Measurements from ENCODE around the gene DNMBP. TPM values are rescaled to one million over a fixed set of nuclear protein-coding genes. Genes with fewer than 3 reads are reported as not detected.

The DNMBP gene
- total RNA-seq, 2 donors from 2014 or later, result 15.5 to 27.9 TPM

DNA sequence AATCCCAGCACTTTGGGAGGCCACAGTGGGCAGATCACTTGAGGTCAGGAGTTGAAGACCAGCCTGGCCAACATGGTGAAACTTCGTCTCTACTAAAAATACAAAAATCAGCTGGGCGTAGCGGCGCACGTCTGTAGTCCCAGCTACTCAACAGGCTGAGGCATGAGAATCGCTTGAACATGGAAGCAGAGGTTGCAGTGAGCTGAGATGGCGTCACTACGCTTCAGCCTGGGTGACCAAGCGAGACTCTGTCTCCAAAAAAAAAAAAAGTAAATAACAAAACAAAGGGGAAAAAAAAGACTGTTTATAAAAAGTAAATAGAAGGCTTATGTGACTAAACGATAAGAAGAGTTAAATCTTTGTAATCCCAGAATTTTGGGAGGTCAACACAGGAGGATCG, 15.0 kb upstream of the DNMBP start:
- TF ChIP-seq, protein P1, sequence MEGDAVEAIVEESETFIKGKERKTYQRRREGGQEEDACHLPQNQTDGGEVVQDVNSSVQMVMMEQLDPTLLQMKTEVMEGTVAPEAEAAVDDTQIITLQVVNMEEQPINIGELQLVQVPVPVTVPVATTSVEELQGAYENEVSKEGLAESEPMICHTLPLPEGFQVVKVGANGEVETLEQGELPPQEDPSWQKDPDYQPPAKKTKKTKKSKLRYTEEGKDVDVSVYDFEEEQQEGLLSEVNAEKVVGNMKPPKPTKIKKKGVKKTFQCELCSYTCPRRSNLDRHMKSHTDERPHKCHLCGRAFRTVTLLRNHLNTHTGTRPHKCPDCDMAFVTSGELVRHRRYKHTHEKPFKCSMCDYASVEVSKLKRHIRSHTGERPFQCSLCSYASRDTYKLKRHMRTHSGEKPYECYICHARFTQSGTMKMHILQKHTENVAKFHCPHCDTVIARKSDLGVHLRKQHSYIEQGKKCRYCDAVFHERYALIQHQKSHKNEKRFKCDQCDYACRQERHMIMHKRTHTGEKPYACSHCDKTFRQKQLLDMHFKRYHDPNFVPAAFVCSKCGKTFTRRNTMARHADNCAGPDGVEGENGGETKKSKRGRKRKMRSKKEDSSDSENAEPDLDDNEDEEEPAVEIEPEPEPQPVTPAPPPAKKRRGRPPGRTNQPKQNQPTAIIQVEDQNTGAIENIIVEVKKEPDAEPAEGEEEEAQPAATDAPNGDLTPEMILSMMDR (IDR thresholded peaks at IDR 0.05), result no peak
- TF ChIP-seq POLR2A (IDR thresholded peaks at IDR 0.05) (no peak), POLR2AphosphoS5 (IDR thresholded peaks at IDR 0.05) (no peak)
- Histone ChIP-seq H3K27ac (no peak overlapping the region), H3K9me3 (no peaks in the 10 kb centered on the region), H3K36me3 (no peaks in the 10 kb centered on the region), H3K27me3 (replicated peaks; ENCODE audit: insufficient read depth) (no peaks in the 10 kb centered on the region), H3K4me1 (replicated peaks) (peaks cover 4% of the 10 kb centered on the region), H3K4me3 (no peak overlapping the region)
- WGBS, result 86% methylated on average over 11 of the region's 11 CpGs
- intact Hi-C loops (cut with DNase I), result no loop called here
- DNase-seq (ENCODE audit: low spot score), result no peak

- TF ChIP-seq POLR2AphosphoS5 (IDR thresholded peaks at IDR 0.05) (no peak), POLR2A (IDR thresholded peaks at IDR 0.05) (no peak)
- TF ChIP-seq, protein P1 (IDR thresholded peaks at IDR 0.05), result no peak
- intact Hi-C loops (cut with DNase I), result no loop called here
- no peaks in the 10 kb centered on the region for H3K36me3 ChIP-seq
- H3K27me3 ChIP-seq (replicated peaks; ENCODE audit: insufficient read depth), result no peaks in the 10 kb centered on the region
- H3K4me1 ChIP-seq (replicated peaks), result peaks cover 4% of the 10 kb centered on the region
- 53% methylated on average over 2 of the region's 2 CpGs for WGBS
- H3K27ac ChIP-seq, result no peak overlapping the region
- no peaks in the 10 kb centered on the region for H3K9me3 ChIP-seq
- DNase-seq (ENCODE audit: low spot score), result no peak
- H3K4me3 ChIP-seq, result no peak overlapping the region
Observed at GRCh38 chr10:100022403-100022802, 12.7 kb upstream of the DNMBP start.

DNA sequence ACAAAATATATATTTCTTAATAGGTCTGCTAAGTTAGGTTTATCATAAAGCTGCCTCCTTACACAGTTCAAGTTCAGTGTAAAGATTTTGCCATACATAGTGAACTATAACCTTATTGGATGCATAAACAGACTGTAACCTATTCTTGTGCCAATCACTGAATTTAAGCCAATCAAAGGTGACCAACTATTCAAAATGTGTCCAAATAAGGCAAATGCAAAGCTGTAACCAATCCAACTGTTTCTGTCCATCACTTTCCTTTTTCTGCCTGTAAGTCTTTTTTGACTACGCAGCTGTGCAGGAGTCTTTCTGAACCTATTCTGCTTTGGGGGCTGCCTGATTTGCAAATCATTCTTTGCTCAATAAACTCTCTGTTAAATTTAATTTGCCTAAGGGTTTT, 11.6 kb upstream of the DNMBP start:
- 72% methylated on average over 1 of the region's 1 CpG for WGBS
- Histone ChIP-seq H3K27me3 (replicated peaks; ENCODE audit: insufficient read depth) (no peaks in the 10 kb centered on the region), H3K9me3 (no peaks in the 10 kb centered on the region), H3K27ac (no peak overlapping the region), H3K36me3 (no peaks in the 10 kb centered on the region), H3K4me1 (replicated peaks) (peaks cover 4% of the 10 kb centered on the region), H3K4me3 (no peak overlapping the region)
- intact Hi-C loops (cut with DNase I), result no loop called here
- no peak for DNase-seq (ENCODE audit: low spot score)
- TF ChIP-seq, protein P1 (IDR thresholded peaks at IDR 0.05), result no peak
- TF ChIP-seq POLR2AphosphoS5 (IDR thresholded peaks at IDR 0.05), result no peak
- no peak for TF ChIP-seq POLR2A (IDR thresholded peaks at IDR 0.05)

- intact Hi-C loops (cut with DNase I), result no loop called here
- H3K27ac ChIP-seq, result no peak overlapping the region
- TF ChIP-seq, protein P1 (IDR thresholded peaks at IDR 0.05), result no peak
- no peak for TF ChIP-seq POLR2A (IDR thresholded peaks at IDR 0.05)
- TF ChIP-seq POLR2AphosphoS5 (IDR thresholded peaks at IDR 0.05), result no peak
- no peaks in the 10 kb centered on the region for H3K36me3 ChIP-seq
- DNase-seq (ENCODE audit: low spot score), result no peak
- H3K4me3 ChIP-seq, result no peak overlapping the region
- peaks cover 4% of the 10 kb centered on the region for H3K4me1 ChIP-seq (replicated peaks)
- H3K27me3 ChIP-seq (replicated peaks; ENCODE audit: insufficient read depth), result no peaks in the 10 kb centered on the region
- H3K9me3 ChIP-seq, result no peaks in the 10 kb centered on the region
- 57% methylated on average over 11 of the region's 11 CpGs for WGBS
Observed at GRCh38 chr10:100020886-100021253, 11.1 kb upstream of the DNMBP start.

DNA sequence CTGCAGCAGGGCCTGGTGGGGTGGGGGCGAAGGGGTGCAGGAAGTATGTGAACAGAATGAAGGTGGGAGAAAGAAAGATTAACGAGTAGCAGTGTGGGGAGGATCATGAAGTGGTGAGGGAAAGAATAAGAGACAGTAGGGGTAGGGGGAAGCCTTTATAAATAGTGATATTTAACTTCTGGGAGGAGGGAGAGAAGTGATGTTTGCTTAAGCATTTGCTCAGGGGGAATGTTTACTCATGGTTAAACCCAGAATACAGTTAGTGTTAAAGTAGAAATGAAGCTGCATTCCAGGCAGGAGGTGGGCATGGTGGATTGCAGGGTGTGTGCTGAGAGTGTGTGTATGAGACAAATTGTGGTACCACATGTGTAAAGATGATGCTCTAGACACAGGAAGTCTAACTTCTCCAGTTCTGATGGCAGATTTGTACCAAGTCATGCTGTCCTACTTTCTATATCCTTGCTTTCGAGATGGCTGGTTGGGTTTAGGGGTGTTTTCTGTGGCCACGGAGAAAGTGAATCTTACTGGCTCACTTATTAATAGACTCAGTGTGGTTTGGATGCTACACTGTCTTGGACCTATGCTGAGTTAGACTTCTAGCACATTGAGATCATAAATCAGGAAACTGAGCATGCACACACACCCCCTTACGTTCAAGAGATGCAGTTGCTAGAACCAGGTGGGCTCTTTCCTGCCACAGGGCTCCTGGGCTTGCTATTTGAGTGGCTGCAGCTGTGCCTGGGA, 10.6 kb upstream of the DNMBP start:
- DNase-seq (ENCODE audit: low spot score), result no peak
- no peaks in the 10 kb centered on the region for H3K27me3 ChIP-seq (replicated peaks; ENCODE audit: insufficient read depth)
- no peak for TF ChIP-seq POLR2A (IDR thresholded peaks at IDR 0.05)
- TF ChIP-seq, protein P1 (IDR thresholded peaks at IDR 0.05), result no peak
- H3K4me3 ChIP-seq, result no peak overlapping the region
- intact Hi-C loops (cut with DNase I), result no loop called here
- no peak overlapping the region for H3K27ac ChIP-seq
- no peaks in the 10 kb centered on the region for H3K36me3 ChIP-seq
- WGBS, result 19% methylated on average over 5 of the region's 5 CpGs
- H3K4me1 ChIP-seq (replicated peaks), result peaks cover 4% of the 10 kb centered on the region
- no peaks in the 10 kb centered on the region for H3K9me3 ChIP-seq
